ENCODE results near the gene KLHL3.
"Not testable (repeated sequence)": the region's sequence is repeated elsewhere in the genome, so short reads cannot be mapped to it uniquely, and the experiment has no call there.

The KLHL3 gene

GRCh38 chr5:137667341-137667740 is 68.5 kb downstream of the KLHL3 start:
- no peak for DNase-seq (ENCODE audit: low spot score)

- DNase-seq (ENCODE audit: low spot score) = no peak
These were observed 69.0 kb downstream of the KLHL3 start for GRCh38 chr5:137666901-137667300.

- no peak for DNase-seq (ENCODE audit: low spot score)
These were observed 69.4 kb downstream of the KLHL3 start for GRCh38 chr5:137666461-137666850.

GRCh38 chr5:137665678-137666460 is 70.0 kb downstream of the KLHL3 start:
- DNase-seq (ENCODE audit: low spot score) = no peak

- DNase-seq (ENCODE audit: low spot score) = peak; percentile 66
These were observed 75.5 kb downstream of the KLHL3 start for GRCh38 chr5:137660349-137660817.

GRCh38 chr5:137659209-137659608 is 76.7 kb downstream of the KLHL3 start:
- no peak for DNase-seq (ENCODE audit: low spot score)

- DNase-seq (ENCODE audit: low spot score) = no peak
These were observed 77.6 kb downstream of the KLHL3 start for GRCh38 chr5:137658324-137658723.

- DNase-seq (ENCODE audit: low spot score) = no peak
These were observed 78.8 kb downstream of the KLHL3 start for GRCh38 chr5:137657073-137657472.

- no peak for DNase-seq (ENCODE audit: low spot score)
These were observed 79.3 kb downstream of the KLHL3 start for GRCh38 chr5:137656558-137656957.

GRCh38 chr5:137651022-137651421 is 84.9 kb downstream of the KLHL3 start:
- no peak for DNase-seq (ENCODE audit: low spot score)

DNA sequence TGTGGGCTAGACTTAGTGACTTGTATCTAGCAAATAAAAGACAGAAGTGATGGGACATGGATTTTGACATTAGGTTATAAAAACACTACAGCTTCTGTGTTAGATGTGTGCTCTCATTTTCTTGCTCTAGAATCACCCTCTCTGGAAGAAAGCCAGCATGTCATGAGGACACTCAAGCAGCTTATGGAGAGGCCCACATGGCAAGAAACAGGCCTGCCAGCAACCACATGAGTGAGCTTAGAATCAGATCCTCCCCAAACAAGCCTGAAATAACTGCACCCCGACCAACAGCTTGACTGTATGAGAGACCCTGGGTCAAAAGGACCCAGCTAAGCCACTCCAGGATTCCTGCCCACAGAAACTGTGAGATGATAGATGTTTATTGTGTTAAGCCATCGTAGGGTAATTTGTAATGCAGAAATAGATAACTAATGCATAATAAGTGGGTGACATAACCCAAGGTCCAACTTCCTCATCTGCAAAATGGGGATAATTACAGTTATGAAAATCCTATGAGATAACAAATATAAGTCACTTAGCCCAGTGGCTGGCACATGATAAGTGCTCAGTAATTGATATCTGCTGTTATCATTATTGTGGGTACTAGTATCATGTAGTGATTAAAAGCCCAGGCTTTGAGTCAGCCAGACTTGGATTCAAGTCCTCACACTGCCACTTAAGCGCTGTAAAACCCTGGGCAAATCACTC is 86.5 kb downstream of the KLHL3 start:
- DNase-seq (ENCODE audit: low spot score) = peak; percentile 43

GRCh38 chr5:137648361-137648760 is 87.5 kb downstream of the KLHL3 start:
- DNase-seq (ENCODE audit: low spot score) = peak; percentile 87

- no peak for DNase-seq (ENCODE audit: low spot score)
These were observed 88.5 kb downstream of the KLHL3 start for GRCh38 chr5:137647401-137647800.

DNA sequence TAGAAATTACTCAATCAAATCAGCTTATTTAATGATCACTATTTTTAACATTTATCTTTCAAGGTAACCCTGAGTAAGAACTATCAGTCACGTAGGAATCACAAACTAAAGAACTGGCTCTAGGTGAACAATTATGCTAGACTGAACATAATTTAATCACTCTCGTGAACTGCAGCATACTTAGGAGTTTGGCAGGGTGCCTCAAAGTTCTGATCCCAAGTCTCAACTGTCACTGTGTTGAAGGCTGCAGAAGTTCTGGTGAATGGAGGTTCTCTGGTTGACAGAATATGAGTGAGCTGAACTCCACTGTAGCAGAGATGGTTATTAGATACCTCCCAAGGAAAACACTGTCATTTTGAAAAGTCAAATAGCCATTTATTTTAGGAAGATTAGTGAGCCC is 89.1 kb downstream of the KLHL3 start:
- DNase-seq (ENCODE audit: low spot score) = no peak

- DNase-seq (ENCODE audit: low spot score) = not testable (repeated sequence)
These were observed 92.8 kb downstream of the KLHL3 start for GRCh38 chr5:137643081-137643480.

DNA sequence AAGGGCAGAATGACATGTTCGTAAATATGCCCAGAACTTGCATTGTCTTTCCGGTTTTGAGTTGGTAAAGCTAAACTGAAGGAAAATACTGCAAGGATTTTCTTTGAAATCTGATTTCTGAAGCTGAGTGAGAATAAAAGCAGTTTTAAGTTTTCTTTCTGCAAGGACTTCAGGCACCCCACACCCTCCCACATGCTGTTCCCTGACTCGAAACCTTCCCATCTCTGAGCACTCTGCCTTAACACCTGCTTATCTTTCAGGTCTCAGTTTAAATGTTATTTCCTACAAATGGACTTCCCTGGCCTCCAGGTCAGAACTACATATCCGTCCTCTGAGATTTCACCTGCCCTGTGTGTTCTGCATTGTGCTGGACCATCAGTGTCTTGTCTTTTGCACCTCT is 93.8 kb downstream of the KLHL3 start:
- DNase-seq (ENCODE audit: low spot score) = no peak

DNA sequence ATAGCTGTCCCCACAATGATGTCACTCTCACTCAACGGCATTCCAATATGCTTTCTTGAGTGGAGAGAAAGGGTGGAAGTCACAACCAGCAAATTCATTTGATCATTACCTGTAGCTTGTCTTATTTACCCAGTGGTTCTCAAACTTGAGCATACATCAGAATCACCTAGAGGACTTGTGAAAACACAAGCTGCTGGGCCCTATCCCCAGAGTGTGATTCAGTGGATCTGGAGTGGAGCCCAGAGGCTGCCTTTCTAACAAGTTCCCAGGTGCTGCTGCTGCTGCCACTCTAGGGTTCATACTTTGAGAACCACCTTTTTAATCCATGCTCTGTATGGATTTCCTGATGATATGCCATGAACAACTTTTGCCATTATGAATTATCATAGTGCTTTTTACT is 94.7 kb downstream of the KLHL3 start:
- DNase-seq (ENCODE audit: low spot score) = no peak

DNA sequence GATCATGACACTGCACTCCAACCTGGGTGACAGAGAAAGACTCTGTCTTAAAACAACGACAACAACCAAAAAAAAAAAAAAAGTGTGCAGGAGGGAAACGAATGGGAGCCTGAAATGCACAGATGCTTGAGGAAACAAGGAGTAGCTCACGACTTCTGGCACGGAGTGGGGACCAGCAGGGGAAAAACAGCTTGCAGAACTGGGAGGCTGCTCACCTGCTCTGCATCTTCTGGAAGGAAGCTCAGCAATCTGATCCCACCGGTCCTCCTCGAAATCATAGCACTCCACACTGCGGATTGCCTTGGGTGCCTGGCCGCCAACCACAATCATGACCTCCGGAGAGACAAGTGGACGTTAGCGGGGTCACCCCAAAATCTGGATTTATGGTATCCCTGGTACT is 96.2 kb downstream of the KLHL3 start:
- DNase-seq (ENCODE audit: low spot score) = no peak

- DNase-seq (ENCODE audit: low spot score) = no peak
These were observed 97.0 kb downstream of the KLHL3 start for GRCh38 chr5:137638841-137639240.

GRCh38 chr5:137636830-137637714 is 98.8 kb downstream of the KLHL3 start:
- DNase-seq (ENCODE audit: low spot score) = no peak

DNA sequence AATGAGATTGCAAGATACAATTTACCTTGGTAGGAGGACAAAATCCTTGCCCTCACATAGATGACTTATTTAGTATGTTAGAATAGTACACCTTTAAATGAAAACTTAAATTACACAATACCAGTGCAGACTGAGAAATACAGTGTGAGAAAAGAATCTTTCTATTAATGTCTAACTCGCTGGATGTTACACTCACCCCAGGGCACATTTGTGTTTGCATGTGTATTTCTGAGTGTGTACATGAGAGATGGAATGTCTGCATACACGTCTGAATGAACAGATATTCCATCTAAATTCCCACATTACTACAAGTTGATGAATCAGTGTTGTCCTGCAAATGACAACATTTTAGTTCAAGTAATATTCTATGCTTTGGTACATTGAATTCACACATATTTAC is 99.8 kb downstream of the KLHL3 start:
- DNase-seq (ENCODE audit: low spot score) = no peak

- DNase-seq (ENCODE audit: low spot score) = no peak
These were observed 100.4 kb downstream of the KLHL3 start for GRCh38 chr5:137635521-137635921.
